HG02981 (cell line): ENCODE data around the gene TMEM175.

Experiments used
- ATAC-seq: cut with Tn5 transposase; IDR thresholded peaks from one replicate; pipeline ENCODE4 v1.9.1; 2021; ENCODE audit warnings: mild to moderate bottlenecking, moderate library complexity; ENCODE audit not compliant: unreplicated experiment

The TMEM175 gene

DNA sequence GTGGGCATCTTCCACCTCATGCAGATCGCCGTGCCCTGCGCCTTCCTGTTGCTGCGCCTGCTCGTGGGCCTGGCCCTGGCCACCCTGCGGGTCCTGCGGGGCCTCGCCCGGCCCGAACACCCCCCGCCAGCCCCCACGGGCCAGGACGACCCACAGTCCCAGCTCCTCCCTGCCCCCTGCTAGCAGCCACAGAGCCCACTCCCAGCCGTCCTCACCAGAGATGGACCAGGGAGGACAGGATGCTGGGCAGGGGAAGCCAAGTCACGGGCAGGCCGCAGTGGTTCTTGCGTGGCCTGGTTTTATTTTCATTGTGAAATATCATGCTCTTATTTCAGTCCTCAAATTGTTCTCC is 26.0 kb downstream of the TMEM175 start:
- ATAC-seq: no peak

DNA sequence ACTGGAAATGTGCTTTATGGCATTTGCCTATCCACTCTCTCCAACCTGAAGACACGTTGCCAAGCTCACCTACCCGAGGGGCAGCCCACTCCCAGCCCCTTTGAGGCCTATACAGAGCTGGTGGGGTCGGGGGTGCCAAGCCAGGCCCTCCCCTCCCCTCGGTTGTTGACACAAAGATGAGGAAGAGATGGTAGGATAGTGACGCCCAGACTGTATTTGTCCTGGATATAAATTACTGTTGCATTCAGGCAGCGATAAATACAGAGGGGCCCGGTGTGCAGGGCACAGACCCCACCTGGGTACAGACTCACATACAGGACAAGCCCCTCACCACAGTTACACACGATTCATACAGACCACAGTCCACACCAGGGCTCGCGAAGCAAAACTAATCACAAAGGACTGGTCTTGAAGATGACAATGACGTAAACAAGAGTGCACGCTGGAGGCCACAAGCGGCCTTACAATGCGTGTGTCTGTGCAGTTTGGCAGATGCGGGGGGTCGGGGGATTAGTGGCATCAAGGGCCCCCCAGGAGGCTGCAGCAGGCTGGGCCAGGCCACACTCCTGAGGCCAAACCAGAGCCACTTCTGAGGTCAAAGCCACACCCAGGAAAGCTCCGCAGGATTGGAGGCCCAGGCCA is 26.6 kb downstream of the TMEM175 start:
- ATAC-seq: no peak

DNA sequence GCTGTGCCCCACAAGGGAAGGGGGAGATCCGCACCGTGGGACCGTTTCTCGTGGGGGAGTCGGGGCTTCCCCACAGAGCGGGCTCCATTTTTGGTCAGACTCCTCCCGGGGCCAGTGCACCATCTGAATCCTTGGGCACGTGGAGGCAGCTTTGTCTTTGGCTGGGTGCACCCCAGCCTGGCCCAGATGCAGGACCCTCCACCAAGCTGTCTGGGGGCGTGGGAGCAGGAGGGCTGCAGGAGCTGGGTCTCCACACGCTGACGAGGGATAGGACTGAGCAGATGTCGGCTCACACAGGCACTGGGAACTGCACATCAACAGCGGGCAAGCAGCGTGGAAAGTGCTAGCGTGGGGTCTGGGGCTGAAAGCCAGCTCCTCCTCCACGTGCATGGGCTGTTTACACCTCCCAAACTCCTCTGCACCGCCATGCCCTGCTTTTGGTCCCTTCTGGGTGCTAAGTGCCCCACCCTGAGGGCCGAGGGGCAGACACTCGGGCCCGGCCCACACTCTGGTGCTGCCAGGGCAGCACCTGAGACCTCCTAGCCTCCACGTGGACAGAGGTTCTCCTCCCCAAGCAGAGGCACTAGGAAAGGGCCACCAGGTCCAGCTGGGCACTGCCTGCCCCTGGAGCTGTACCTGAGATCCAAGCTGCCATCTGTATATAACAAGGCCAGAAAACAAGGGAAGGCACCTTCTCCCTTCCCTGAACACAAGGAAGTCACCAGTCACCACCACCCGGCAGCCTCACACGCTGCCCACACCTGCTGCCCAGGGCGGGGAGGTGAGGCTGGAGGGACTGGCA is 27.3 kb downstream of the TMEM175 start:
- ATAC-seq: no peak

GRCh38 chr4:960140-960635 is 27.9 kb downstream of the TMEM175 start:
- ATAC-seq: no peak

GRCh38 chr4:960636-961350 is 28.5 kb downstream of the TMEM175 start:
- no peak for ATAC-seq

DNA sequence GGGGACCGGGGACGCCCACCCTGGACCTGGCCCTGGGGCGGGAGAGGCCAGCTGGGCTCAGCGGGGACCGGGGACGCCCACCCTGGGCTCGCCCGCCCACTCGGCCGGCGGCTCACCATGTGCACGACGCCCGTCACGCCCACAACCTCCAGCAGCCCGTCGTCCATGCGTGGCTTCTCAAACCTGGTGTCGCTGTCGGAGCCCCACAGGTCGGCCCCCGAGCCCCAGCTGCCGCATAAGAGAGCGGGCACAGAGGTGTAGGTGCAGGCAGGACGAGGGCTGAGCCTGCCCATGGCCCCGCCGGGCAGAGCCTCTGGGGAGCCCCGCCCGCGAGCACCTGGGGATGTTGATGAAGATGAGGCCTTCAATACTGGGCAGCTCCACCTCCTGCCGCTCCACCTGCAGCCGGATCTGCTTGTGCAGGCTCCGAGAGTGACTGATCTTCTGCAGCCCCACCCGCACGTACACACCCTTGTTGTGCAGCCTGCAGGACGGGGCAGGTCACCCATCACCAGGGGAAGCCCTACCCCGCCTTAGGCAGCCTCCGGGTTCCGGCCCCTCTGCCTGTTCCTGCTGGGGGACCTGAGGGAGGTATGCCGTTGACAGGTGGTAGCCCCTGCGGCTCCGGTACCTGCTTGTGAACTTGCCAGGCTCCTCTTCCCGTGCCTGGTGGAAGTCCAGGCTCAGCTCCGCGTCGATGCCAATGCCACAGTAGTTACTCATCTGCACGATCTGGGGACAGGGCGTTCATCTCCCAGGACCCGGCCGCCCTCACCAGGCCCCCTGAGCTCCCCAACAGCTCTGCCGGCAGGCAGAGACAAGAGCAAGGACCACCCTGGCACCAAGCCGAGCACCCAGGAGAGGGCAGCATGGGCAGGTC is 29.3 kb downstream of the TMEM175 start:
- no peak for ATAC-seq

GRCh38 chr4:962231-963208 is 30.3 kb downstream of the TMEM175 start:
- ATAC-seq: no peak

DNA sequence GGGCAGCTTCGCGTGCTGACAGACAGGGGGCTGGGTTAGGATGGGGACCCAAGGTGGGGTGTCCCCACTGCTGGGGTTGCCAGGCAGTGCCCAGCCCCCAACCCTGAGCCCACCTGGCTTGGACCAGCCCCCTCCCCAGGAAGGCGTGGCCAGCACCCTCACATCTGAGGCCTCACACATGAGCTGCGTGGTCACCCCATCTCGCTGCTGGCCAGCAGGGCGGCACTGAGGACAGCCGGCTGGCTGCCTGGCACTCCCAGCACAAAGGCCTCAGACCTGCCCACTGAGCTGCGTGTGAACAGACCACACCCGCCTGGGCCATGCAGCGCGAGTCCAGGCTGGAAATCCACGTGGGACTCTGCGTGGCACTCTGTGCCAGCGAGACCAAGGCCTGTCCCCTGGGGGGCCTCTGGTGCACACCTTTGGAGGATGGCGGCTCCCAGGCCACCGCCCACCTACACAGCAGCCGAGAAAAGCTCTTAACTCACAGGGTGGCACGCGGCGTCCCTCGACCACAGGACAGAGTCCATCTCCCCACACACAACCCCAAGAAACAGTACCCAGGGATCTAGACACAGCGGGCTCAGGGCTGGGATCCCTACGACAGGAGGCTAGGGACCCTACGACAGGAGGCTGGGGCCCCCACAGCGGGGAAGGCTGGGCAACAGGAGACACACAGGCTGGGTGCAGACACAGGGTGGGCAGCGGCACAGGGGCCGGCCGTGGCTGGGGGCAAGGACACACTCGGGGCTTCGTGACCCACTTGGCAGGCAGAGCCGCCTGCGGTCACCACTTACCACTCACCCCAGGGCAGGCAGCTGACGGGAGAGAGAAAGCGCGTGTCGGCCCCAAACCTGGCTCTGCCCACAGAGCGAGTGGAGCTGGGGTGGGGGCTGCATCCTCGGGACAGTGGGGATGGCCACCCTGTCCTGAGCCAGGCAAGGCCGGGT is 31.3 kb downstream of the TMEM175 start:
- no peak for ATAC-seq

DNA sequence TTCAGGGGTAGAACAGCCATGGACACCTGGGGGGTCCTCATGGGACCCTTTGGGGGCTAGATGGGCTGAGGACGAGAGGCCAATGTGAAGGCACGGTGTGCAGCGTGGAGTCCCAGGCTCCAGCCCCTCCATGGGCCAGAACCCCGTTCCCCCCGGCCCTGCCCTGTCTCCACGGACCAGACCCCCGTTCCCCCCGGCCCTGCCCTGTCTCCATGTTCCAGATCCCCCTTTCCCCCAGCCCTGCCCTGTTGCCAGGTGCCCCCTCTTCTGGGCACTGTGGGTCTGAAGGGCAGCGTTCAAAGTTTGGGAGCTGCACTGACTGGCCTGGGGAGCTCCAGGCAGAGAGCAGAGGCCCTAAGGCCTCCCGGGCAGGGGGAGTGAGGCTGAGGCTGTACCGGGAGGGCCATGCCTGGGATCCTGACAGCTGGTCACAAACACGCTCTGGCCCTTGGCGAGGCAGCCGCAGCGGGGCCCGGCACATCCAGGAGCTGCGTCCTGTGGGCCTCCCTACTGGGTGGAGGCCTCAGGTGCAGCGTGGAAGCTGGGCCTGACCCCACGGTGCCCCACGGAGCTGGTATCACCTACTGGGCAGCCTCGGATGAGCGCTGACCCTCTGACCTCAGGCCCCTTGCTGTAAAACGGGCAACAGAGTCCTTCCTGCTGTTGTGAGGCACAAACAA is 32.2 kb downstream of the TMEM175 start:
- ATAC-seq: no peak

- no peak for ATAC-seq
Measured at GRCh38 chr4:965048-965765, 32.9 kb downstream of the TMEM175 start.

DNA sequence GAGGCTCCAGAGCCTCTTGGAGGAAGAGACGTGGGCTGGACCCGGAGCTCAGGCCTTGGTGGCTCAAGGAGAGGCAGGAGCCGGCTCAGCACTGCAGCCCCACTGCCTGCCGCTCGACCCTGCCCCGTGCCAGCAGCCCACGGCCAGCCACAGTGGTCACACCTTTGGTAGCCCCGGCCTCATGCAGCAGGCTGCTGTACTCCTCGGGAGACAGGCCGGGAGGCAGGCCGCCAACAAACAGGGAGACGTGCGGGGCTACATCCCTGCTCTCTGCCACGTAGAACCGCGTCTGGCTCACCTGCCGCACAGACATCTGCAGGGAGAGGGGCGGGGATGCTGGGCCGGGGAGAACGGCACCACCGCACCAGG is 33.5 kb downstream of the TMEM175 start:
- ATAC-seq: no peak

DNA sequence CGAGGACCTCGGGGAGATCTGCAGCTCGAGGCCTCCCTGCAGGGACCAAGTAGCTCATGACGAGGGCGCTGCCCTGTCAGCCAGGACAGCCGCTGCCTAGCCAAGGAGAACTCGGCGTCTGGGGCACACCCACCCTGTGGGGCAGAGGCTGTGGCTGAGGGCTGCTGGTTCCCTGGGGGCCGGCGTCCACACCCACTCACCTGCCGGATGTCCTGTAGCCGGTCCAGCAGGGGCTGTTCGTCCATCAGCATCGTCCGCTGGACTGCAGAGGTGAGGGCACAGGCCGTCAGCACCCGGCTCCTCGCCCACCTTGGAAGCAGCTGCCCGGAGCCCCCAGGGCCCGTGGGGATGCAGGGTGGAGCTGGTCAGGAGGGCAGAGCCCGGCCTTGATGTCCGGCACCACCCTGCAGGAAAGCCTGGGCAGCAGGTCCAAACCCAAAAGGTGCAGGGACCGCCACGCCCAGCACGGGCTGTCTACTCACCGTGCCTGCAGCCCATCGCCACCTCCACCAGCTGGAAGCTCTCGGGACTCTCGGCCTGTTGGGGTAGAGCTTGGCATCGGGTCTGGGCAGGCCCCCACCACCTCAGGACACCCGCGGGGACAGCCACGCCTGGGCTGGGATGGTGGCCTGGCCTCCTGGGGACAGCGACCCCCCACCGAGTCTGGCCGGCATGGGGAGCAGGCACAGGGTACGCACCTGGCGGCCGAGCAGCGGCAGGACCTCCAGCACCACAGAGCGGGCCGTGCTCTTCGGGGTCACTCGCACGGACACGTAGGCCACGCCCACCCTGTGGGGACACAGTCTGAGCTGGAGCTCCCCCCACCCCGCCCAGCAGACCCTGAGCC is 34.2 kb downstream of the TMEM175 start:
- ATAC-seq: no peak

DNA sequence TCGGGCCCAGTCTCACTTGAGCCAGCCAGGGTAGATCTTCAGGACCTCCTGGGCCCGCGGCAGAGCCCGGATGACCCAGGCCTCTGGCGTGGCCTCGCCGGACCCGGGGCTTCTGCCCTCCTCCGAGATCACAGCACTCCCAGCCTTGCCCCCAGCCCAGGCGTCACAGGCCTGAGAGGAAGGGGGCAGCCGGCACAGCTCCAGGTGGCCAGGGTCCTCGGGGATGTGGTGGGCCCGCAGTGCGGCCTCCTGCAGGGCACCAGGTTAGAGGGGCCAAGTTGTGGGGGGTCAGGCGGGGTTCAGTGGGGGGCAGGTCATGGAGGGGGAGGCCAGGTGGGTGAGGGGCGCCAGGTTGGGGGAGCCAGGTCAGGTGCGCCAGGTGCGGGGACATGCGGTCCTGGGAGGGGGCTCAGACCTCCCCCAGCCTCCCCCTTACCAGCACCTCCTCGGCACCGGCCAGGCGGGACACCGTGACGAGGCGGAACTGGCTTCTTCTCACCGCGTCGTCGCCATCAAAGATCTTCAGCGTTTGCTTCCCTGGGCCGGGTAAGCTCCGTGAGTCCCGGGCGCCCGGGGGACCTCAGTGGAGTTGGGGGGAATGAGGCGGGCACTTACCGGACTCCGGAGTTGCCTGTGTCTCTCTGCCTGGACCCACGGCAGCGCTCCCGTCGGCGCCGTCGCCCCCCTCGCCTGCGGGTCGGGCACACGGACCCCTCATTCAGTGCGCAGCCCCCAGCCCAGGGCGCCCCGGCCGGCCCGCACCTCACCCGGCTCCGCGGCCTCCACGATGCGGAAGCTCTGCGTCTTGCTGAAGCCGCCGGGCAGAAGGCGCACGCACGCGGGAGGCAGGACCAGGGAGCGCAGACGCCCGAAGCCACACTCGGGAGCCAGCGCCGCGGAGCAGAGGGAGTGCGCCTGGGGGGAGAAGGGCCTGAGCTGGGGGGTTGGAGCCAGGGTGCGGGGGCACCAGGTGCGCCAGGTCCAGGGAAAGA is 35.1 kb downstream of the TMEM175 start:
- no peak for ATAC-seq

DNA sequence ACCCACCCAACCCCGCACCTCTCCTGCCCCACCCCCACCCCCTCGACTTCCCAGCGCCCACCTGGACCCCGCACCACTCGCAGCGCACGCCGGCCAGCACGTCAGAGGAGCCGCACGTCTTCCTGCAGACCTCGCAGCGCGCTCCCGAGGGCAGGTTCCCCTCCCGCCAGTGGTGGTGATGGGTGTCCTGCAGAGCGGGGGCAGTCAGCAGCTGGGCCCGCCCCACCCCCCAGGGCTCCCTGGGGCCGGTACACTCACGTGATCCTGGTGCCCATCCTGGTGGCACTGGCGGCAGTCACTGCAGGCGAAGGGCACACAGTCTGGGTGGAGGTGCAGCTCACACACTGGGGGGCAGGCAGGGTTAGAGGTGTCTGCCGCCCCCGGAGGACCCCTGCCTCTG is 36.0 kb downstream of the TMEM175 start:
- no peak for ATAC-seq

- no peak for ATAC-seq
Measured at GRCh38 chr4:968621-969394, 36.5 kb downstream of the TMEM175 start.
